Mesodermal cell (in vitro differentiated cells): ENCODE measurements around the gene LKAAEAR1.
A peak's percentile ranks its signal among the peaks of the same experiment; 100 is the strongest.

ENCODE experiments used
- H3K27ac ChIP-seq: 2 replicates; pipeline ENCODE4 v1.7.0; 2013; ENCODE audit warnings: mild to moderate bottlenecking, low read depth, low read length, moderate library complexity; ENCODE audit not compliant: severe bottlenecking
- H3K36me3 ChIP-seq: 2 replicates; pipeline ENCODE4 v1.7.1; 2013; ENCODE audit warnings: mild to moderate bottlenecking, low read length, moderate library complexity; ENCODE audit not compliant: control insufficient read depth, insufficient read depth
- H3K4me1 ChIP-seq: one replicate; pipeline ENCODE4 v1.7.1; 2013; ENCODE audit warnings: mild to moderate bottlenecking, low read length; ENCODE audit not compliant: insufficient read depth, control insufficient read depth, poor library complexity, severe bottlenecking
- H3K4me3 ChIP-seq: 2 replicates; pipeline ENCODE4 v1.7.0; 2013; ENCODE audit warnings: low read length, control low read depth, mild to moderate bottlenecking; ENCODE audit not compliant: insufficient read depth, poor library complexity, severe bottlenecking; ENCODE audit errors: extremely low read depth
- H3K9me3 ChIP-seq: 2 replicates; pipeline ENCODE4 v1.7.1; 2013; ENCODE audit warnings: mild to moderate bottlenecking, low read length, moderate library complexity; ENCODE audit not compliant: control insufficient read depth
- WGBS, 2 experiments: methylation state at CpG; one replicate each; pipeline ENCODE4 v1.1.5; 2013; ENCODE audit warnings: missing lambda C conversion rate in 2 of 2; ENCODE audit not compliant: insufficient coverage in 2 of 2; 5-methylcytosine and 5-hydroxymethylcytosine counted together

The LKAAEAR1 gene

GRCh38 chr20:64063389-64064144 lies 20.6 kb downstream of the LKAAEAR1 start:
- no peaks in the 10 kb centered on the region for H3K36me3 ChIP-seq
- peaks cover 11% of the 10 kb centered on the region for H3K4me1 ChIP-seq
- H3K27ac ChIP-seq: no peak overlapping the region
- peak overlapping the region; percentile 85 for H3K4me3 ChIP-seq
- H3K9me3 ChIP-seq: no peaks in the 10 kb centered on the region
- WGBS, 2 experiments: 2 to 4% methylated on average over 44 to 50 of the region's 51 CpGs

DNA sequence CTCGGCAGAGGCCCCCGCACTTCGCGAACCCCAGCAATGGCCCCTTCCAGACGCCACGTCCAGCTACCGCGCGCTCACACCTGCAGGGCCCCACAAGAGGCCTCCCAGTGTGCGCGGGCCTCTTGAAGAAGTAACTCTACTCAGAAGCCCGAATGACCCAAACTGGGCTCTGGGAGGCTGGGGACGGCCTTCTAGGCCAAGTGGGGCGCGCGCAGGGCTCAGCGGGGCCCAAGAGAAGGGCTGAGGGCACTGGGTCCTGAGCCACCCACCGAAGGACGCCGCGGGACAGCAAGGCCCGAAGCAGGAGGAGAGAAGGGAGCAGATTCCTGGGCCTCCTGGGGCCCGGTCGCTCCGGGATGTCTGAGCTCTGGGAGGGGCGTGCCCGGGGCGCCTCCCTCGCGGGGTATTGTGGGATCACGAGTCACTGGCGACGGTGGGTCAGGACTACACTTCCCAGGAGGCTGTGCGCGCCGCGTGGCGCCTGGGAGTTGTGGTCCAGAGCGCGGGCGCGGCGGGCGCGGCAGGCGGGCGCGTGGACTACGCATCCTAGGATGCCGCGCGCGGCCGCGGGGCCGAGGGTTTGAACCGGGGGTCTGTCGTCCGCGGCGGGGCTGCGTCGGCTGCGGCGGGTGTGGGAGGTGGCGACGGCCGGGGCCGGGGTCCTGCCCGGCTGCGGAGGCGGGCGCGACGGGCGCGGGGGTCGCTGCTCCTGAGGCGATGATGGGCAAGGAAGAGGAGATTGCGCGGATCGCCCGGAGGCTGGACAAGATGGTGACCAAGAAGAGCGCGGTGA lies 21.4 kb downstream of the LKAAEAR1 start, which contains the start of gene TCEA2:
TCEA2 (plus strand) TSS at position 603 of the 793 bp plus-strand sequence; CDS start at position 718, 115 bp downstream.
- Histone ChIP-seq H3K9me3 (no peaks in the 10 kb centered on the region), H3K4me1 (peaks cover 11% of the 10 kb centered on the region), H3K36me3 (no peaks in the 10 kb centered on the region), H3K4me3 (peak within 1 kb of the TSS; percentile 85), H3K27ac (peak within 1 kb of the TSS; percentile 57)
- 12 to 17% methylated on average over 74 to 77 of the region's 85 CpGs for WGBS, 2 experiments

DNA sequence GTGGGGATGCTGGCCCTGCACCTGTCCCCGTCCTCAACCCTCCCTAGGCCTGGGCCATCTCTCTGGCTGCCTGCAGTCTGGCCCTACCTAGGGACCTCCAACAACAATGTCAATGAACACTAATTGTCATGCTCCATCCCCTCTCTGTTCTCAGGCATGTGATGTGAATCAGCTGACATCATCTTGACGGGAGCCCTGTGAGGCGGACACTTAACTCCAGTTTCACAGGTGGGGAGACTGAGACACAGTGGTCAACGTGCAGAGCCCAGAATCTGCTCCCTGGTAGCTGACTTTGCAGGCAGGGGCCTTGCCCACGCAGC lies 22.0 kb downstream of the LKAAEAR1 start:
- peak overlapping the region; percentile 57 for H3K27ac ChIP-seq
- H3K4me1 ChIP-seq: peaks cover 13% of the 10 kb centered on the region
- 75 to 86% methylated on average over 5 of the region's 5 CpGs for WGBS, 2 experiments
- H3K4me3 ChIP-seq: peak overlapping the region; percentile 85
- no peaks in the 10 kb centered on the region for H3K36me3 ChIP-seq
- no peaks in the 10 kb centered on the region for H3K9me3 ChIP-seq

- no peaks in the 10 kb centered on the region for H3K9me3 ChIP-seq
- no peak overlapping the region for H3K4me3 ChIP-seq
- peaks cover 29% of the 10 kb centered on the region for H3K4me1 ChIP-seq
- 87 to 92% methylated on average over 11 to 12 of the region's 12 CpGs for WGBS, 2 experiments
- no peak overlapping the region for H3K27ac ChIP-seq
- H3K36me3 ChIP-seq: no peaks in the 10 kb centered on the region
Observed at GRCh38 chr20:64058536-64058935, 25.7 kb downstream of the LKAAEAR1 start.

DNA sequence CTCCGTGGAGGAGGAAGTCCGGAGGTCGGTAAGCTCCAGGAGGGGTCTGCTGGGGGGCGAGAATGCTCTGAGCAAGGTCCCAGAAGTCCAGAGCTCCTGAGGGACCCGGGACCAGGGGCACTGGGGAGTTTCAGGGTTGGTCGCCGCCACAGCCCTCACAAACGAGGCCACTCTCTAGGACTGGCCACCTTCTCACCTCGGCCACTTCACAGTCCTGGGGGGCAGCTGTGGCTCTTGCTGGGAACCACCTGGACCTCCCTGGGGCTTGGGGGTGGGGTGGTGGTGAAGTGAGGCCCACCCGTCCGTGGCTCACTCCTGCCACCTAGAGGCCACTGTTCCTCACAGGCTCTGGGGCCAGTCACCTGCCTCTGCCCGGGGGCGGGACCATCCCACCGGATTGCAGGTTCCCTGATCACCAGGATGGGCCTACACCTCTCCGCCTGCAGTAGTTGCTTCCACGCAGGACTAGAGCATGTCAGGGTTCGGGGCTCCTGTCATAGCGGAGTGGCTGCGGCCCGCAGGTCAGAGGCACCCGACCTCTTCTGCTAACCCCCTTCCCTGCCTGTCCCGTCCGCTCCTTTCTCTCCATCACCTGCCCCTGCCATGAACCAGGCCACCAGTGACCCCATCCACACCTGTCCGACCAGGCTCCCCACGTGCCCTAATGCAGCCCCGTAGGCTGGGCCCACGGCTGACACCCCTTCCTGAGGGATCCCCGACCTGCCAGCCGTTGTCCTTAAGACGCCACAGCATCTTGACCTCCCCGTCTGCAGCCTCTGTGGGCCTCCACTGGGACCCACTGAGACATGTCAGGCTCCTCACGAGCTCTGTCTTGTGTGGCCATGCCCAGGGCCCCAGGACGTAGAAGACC lies 26.3 kb downstream of the LKAAEAR1 start:
- Histone ChIP-seq H3K9me3 (no peaks in the 10 kb centered on the region), H3K4me3 (no peak overlapping the region), H3K4me1 (peaks cover 31% of the 10 kb centered on the region), H3K36me3 (no peaks in the 10 kb centered on the region), H3K27ac (no peak overlapping the region)
- 41 to 42% methylated on average over 27 to 28 of the region's 33 CpGs for WGBS, 2 experiments

DNA sequence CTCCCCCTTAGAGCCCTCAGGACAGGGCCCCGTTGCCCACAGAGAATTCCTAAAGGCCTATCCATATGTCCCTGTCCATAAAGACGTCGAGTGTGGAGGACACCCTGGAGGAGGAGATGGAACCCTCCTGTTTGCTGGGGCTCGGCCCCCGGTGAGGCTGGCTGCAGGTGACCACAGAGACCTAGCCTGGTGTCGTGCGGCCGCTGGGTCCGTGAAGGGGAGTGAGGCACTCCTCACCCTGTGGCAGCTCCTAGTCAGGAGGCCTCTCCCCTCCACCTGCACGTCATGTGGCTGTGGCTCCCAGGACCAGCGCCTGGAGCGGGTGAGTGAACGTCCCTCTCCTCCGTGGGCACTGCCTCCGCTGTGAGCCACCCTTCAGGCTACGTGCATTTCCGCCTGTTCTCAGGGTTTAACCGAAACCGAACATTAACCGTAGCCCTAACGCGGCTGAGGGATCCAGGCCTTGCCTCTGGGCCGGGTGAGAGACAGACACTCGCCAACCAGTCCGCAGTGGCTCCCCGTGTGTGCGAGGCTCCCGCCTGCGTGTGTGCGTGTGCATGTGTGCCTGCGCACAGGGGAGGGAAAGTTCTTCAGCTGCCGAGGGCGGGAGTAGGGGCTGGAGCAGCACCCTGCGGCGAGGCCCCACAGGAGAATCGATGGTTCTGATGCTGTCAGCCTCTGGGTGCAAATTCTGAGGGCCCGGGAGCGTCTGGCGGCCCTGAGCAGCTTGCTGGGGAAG lies 27.1 kb downstream of the LKAAEAR1 start:
- no peak overlapping the region for H3K4me3 ChIP-seq
- WGBS, 2 experiments: 84 to 87% methylated on average over 37 to 39 of the region's 39 CpGs
- H3K27ac ChIP-seq: no peak overlapping the region
- H3K36me3 ChIP-seq: no peaks in the 10 kb centered on the region
- no peaks in the 10 kb centered on the region for H3K9me3 ChIP-seq
- peaks cover 31% of the 10 kb centered on the region for H3K4me1 ChIP-seq

DNA sequence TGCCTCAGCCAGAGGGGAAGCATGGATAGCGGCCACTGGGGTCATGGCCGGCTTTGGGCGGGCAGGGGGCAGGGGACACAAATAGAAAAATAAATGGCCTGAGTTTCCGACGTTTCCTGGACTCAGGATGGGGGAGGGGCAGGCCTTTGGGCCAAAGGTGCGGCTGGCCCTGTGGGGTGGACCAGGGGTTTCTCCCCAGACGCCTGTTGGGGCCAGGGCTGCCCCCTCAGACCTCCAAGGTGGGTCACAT lies 27.6 kb downstream of the LKAAEAR1 start:
- WGBS, 2 experiments: 71 to 100% methylated on average over 3 to 6 of the region's 7 CpGs
- no peaks in the 10 kb centered on the region for H3K9me3 ChIP-seq
- H3K4me1 ChIP-seq: peaks cover 31% of the 10 kb centered on the region
- H3K36me3 ChIP-seq: no peaks in the 10 kb centered on the region
- H3K27ac ChIP-seq: no peak overlapping the region
- H3K4me3 ChIP-seq: no peak overlapping the region

GRCh38 chr20:64055893-64056638 lies 28.1 kb downstream of the LKAAEAR1 start:
- Histone ChIP-seq H3K36me3 (no peaks in the 10 kb centered on the region), H3K4me1 (peaks cover 31% of the 10 kb centered on the region), H3K9me3 (no peaks in the 10 kb centered on the region), H3K27ac (peak overlapping the region; percentile 23), H3K4me3 (no peak overlapping the region)
- 82% methylated on average over 17 to 22 of the region's 22 CpGs for WGBS, 2 experiments

DNA sequence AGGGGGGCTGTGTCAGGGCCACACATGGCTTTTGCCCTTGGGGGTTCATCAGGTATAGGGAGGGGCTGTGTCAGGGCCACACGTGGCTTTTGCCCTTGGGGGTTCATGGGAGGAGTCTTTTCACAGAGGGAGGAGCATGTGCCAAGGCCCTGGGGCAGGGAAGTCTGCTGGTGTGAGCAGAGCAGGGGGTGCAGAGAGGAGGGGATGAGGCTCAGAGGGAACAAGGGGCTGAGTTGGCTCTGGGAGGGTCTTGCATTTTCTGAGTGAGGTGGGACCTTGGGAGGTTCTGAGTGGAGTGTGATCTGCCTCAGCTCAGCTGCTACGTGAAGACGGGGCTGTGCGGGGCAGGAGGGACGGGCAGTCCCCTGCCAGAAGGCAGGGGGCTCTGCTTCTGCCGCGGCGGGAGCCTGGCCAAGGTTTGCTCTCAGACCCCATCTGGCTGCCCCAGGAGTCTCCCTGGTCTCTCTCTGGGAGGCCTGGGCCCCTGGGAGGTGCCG lies 28.8 kb downstream of the LKAAEAR1 start:
- 33 to 92% methylated on average over 1 to 9 of the region's 9 CpGs for WGBS, 2 experiments
- Histone ChIP-seq H3K4me3 (no peak overlapping the region), H3K9me3 (no peaks in the 10 kb centered on the region), H3K4me1 (peaks cover 31% of the 10 kb centered on the region), H3K27ac (peak overlapping the region; percentile 23), H3K36me3 (no peaks in the 10 kb centered on the region)
